Islet precursor cell (in vitro differentiated cells): ENCODE data around the gene CHPF.
A peak's percentile ranks its signal among the peaks of the same experiment; 100 is the strongest.

Experiments used
- DNase-seq: peaks from one replicate; pipeline ENCODE4 v3.0.0-alpha.2; 2018

The CHPF gene

DNA sequence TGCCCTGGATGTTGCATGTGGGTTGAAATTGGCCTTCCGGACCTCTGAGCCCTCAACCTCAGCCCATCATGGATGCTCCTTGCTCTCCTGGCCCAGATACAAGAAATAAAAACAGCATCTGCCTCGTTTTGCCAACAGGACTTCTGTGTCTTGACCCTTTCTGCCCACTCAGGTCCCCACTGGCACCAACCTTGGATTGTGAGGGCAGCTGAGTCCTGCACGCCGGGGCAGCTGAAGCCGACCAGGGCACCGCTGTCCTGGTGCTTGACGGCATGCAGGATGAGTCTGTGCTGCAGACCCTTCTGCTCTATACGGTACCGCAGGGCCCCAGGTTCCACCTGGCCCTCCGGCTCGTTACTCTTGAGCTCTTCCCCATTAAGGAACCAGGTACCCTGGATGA is 23.0 kb upstream of the CHPF start:
- no peak for DNase-seq

DNA sequence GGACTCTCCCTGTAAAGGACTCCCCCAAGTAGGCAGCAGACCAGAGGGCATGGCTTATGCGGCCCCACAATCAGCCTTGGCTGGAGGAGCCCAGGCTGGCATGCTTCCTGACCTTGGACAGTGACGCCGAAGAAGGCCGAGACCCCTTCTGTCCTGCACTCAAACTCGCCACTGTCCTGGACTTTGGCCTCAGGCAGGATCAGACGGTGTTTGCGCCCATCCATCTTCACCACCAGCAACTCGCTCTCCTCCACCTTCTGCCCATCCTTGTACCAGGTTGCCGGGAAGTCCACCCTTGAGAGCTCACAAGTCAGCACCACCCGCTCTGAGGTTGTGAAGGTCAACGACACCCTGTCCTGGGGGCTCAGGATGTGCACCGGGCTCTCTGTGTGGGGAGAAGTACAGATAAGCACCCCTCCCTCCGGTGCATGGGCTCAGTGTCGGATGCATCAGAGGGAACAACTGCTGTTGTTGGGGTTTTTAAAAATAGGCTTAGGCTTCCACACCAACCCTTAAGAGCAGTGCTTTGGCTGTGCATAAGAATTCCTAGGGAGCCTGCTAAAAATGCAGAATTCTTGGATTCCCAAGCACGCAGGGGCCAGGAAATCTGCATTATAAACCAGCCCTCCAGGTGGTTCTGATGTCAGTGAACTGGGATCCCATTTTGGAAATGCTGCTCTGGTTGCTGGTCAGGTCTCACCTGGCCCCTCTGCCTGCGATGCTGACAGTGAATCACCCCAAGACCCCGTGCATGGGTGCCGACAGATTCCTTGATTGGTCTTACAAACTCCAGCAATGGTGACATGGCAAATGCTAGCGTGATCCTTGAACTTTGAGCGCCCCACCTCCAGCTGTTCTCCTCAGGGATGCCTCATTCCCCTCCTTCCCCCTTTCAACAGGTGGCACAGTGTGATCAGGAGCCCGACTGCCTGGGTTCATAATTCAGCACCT is 21.8 kb upstream of the CHPF start:
- DNase-seq = peak; percentile 39

DNA sequence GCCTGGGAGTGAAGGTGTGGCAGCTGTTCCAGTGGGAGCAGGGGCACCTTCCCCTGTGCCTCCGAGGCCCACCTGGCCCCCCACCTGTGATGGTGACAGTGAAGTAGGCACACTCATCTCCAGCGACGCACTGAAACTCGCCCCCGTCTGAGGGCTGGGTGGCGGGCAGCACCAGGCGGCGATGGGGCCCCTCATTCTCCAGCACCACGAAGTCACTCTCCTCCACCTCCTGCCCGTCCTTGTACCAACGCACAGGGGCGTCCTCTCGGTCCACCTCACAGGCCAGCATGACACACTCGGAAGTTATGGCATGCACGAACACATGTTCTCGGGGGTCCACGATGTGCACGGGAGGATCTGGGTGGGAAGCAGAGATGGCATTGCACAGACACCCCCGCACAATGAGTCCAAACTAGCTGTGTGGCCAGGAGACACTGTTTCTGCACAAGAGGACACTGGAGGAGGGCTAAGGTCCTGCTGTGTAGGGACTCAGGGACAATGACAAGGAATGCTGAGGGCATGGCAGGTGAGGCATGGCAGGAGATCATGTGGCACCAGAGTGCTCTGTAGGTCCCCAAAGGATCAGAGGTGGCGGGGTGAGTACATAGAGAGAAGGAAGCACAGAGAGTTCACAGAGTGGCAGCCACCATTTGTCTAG is 19.8 kb upstream of the CHPF start:
- DNase-seq = no peak

DNA sequence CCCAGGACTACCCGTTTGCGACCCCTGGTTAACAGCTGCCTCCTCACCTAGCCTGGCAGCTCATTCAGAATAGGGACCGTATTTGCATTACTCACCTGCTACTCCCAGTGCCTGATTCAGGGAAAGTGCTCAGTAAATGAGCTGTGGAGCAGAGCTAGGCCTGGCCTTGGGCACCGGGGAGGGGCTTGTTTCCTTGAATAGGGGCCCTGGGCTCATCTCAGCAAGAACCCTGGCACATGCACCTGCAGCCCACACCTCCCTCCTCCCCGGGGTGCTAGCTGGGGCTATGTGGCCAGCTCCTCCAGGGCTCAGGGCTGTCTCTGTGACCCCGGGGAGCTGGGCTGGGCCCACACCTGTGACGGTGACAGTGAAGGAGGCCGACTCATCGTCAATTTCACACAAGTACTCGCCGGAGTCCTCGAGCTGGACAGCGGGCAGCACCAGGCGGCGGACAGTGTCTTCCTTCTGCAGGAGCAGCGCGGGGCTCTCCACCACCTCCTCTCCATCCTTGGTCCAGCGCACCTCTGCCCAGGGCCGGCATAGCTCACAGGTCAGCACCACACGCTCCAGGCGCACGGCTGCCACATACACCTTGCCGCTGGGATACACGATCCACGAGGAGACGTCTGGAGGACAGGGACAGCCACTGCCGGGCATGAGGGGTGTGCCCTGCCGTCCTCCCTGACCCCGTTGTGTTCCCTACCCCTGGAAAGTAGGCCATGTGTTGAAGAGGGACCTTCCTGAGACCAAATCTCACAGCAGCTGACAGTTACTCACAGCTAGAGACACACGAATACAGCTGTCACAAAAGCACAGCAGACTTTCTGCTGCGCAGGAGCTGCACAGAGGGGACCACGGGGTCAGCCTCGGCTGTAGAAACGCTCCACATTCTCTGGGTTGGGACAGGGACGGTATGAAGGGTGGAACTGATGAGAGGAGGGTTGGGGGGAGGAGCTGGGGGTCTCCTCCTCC is 18.7 kb upstream of the CHPF start:
- no peak for DNase-seq

DNA sequence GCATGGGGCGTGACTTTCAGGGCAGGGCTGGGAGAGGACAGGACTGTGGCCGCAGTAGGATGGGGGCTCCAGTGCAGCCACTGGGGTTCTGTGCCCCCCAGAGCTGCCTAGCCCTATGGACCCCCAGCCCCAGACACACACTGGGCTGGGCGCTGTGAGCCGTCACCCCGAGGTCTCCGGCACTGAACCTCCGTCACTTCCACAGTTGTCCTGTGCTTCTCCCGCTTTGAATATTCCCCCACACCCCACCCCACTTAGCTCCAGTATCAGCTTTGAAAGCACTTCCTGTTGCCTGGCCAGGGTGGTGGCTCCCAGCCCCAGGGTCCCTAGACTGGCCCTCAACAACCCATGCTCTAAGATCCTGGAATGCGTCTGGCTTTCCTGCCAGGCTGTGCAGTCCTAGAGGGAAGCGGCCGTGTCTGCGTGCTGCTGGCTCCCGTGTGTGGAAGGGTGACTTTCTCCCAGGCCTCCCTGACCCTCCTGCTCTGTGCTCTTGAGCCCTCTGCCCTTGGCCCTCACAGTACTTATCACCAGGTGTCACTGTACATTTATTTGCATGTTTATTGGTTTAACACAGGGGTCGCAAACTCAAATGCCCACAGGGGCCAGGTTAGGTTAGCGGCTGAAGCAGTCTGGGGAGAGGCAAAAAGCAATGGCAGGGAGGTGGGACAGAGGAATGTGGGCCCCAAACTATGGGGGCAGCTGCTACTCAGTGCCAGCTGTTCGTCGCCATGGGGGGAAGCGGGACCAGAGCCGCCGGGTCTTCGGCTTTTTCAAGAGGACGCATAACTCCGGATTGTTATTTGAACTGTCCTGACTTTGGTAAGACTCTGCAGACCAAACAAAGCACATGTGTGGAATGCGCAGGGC is 17.8 kb upstream of the CHPF start:
- peak; percentile 90 for DNase-seq

DNA sequence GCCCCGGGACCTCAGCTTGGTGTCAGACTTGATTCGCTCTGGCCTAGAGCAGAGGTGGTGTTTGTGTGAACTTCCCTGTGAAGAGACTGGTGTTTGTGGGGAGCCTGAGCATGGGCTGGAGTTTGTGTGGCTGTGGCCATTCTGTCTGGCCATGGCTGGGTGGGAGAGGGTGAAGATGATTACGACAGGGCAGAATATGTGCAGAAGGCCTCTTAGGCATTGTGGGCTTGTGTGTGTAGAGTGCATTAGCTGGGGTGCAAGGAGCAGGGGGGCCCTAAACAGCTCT is 17.2 kb upstream of the CHPF start:
- no peak for DNase-seq

DNA sequence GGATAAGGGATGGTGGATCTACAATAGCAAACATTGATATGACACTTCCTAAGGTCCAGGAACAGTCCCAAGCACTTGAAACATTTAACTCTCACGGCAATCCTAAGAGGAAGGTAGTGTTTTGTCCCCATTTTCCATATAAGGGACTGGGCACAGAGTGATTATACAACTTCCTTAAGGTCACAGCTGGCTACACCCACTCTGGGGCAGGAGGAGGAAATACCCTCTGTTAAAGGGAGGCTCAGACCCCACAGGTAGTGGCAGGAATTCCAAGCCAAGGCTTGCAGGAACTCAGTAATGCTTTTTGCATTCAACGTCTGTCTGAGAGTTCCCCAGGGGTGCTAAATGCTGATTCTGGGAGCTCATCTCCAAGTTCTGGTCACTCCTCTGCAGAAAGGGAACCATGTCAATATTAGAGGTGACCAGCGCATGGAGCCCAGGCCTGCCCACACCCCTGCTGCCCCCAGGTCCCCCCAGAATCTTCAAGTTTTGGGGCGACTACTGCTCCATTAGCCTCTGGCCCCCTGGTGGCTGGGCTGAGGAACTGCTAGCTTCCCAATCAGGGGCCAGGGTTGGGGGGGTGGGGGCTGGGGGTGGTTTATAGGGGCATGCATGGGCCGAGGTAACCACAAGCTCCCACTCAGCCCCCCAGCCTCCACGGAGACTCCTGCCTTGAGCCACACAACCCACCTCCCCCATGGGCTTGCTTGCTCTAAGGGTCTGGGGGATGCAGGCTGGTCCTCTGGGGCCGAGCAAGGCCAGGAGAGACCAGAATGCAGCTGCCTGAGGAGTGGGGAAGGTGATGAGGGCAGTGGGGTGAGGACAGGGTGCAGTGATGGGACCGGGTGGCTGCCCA is 16.7 kb upstream of the CHPF start:
- no peak for DNase-seq

DNA sequence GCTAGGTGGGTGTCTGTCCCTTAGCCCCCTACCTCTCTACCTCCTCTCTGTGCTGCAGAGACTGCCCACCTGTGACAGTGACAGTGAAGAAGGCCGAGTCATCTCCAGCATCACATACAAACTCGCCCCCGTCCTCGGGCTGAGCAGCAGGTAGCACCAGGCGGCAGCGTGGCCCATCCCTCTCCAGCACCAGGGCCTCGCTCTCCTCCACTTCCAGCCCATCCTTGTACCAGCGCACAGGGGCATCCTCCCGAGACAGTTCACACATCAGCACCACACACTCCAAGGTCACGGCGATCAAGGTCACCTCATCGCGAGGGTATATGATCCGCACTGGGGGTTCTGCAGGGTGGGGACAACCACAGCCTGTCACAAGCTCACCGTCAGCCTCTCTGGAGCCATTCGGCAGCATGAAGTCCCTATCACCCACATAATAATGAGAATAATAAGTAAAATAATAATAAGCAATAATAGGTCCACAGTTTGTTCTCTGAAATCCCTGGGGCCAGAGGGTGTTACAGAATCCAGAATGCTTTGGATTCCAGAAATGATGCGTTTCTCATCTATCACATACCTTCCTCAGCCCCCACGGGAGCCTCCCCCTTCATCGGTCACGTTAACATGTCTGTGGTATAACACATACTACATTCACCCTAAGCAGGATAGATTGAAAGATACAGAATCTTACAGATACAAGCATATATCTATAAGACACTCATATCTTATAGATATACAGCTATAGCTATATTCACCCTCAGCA is 15.7 kb upstream of the CHPF start:
- DNase-seq = no peak

DNA sequence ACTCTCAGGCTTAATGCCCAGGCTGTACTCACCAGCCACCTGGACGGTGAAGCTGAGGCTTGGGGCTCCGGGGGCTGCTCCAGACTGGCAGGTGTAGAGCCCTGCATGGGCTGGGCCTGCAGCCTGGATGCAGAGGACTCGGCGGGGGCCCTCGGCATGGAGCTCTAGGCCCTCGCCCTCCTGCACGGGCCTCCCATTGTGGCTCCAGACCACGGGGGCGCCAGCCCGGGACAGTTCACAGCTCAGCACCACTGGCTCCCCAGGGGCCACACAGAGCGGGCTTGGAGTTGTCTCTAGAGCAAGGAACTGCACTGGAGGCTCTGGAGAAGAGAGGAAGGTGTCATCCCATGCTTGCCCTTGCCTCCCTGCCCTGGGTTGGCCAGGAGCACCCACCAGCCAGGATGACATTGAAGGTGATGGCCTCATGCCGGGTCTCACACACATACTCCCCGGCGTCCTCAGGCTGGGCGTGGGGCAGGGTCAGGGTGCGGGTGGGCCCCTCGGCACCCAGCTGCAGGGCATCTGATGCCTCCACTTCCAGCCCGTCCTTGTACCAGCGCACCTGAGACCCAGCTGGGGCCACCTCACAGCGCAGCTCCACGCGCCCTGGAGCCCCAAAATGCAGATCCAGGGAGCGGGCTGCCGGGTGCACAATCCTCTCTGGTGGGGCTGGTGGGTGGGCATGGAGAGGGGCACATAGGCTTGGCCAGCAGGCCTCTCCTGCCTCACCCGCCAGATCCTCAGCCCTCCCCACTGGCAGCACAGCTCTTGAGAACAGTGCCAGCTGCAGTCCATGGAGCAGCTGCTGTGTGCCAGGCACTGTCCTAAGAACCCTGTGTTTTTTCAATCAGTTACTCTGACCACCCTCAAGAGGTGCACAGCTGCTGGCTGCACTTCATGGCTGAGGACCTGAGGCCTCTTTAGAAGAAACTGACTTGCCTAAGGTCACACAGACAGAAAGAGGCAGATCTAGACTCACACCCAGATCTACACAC is 14.5 kb upstream of the CHPF start:
- DNase-seq = no peak

DNA sequence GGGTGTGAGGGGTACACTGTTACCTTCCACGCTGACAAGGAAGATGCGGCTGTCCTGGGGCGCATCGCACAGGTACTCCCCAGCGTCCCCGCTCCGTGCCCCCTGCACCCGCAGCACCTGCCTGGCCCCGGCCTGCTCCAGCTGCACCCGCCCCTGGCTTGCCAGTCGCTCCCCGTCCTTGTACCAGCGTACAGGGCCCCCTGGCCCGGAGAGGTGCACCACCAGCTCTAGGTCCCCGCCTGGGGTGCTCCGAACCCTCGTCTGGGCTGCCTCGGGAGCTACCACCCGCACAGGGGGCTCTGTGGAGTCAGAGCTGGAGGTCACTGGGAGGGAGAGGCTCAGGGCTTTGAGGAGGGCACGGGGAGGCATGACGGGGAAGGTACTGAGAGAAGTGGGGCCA is 13.7 kb upstream of the CHPF start:
- DNase-seq = no peak

DNA sequence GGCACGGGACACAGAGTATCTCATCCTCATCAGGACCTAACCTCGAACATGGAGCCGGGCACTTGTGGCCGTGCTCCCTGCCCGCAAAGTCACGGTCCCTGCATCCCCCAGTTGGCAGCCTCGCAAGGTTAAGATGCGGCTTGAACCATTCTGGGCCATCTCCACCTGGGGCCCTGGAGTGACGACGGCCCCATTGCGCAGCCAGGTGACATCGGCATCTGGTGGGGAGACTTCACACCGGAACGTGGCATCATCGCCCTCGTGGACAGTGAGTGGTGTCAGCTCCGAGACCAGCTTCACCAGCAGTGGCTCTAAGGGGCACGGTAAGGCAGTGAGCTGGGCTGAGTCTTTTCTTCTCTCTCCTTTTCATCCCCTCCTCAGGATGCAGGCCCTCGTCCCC is 12.8 kb upstream of the CHPF start:
- DNase-seq = no peak

DNA sequence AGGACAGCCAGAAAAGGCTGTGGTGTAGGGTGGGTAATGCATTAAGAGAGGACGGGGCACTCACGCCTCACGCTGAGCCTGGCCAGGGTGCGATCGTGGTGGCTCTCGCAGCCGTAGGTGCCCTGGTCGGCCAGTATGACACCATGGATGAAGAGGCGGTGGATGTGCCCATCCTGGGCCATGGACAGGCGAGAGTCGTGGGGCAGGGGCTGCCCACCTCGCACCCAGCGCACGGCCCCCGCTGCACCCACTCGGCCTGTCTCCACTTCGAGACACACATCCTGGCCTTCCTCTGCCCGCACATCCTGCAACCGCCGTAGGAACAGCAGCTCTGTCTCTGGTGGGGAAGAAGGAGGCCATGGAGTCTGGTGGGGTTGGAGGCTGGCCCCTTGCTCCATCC is 12.3 kb upstream of the CHPF start:
- no peak for DNase-seq

DNA sequence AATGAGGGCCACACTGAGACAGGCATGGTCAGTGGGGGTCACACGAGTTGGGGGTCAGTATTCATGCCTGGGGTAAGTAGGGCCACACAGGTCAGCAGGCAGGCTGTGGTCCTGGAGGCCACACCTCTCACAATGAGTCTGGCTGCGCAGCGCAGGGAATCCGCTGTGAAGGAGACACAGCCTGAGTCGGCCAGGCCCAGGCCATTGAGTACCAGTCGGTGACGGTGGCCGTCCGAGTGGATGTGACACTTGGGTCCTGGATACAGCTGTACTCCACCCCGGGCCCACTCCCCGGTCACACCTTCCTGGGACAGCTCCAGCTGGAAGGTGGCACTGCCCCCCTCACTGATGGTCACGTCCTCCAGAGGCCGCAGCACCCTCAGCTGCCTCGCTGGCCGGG is 10.7 kb upstream of the CHPF start:
- DNase-seq = no peak

DNA sequence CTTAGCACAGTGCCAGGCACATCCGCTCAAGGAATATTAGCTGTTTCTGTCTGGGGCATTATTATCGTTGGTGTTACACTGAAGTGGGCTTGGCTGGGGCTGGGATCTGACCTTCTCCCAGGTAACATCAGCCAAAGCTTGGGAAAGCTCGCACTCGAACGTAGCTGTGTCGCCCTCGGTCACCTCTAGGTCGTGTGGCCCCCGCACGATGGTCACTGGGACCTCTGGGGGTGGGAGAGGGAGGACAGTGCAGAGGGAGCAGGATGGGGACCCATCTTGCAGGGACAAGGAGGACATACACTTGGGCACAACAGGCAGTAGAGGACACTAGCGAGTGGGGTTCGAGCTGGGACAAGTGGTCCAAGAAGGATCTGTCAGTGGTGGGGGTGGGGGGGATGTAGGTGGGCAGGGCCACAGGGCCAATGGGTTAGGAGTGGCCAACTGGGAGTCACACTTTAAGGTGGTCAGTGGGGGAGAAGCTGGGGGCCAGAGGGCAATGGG is 9.9 kb upstream of the CHPF start:
- DNase-seq = no peak

DNA sequence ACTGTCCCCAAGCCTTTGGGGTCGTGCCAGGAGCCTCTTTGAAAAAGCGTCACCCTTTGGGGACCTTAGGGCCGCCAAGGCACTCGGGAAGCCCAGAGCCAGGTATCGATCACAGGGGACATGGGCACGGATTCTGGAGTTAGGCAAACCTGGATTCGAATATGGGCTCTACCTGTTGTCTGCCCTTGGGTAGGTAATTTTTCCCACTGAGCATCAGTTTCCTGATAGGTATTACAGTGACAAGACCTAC is 9.5 kb upstream of the CHPF start:
- DNase-seq = no peak

DNA sequence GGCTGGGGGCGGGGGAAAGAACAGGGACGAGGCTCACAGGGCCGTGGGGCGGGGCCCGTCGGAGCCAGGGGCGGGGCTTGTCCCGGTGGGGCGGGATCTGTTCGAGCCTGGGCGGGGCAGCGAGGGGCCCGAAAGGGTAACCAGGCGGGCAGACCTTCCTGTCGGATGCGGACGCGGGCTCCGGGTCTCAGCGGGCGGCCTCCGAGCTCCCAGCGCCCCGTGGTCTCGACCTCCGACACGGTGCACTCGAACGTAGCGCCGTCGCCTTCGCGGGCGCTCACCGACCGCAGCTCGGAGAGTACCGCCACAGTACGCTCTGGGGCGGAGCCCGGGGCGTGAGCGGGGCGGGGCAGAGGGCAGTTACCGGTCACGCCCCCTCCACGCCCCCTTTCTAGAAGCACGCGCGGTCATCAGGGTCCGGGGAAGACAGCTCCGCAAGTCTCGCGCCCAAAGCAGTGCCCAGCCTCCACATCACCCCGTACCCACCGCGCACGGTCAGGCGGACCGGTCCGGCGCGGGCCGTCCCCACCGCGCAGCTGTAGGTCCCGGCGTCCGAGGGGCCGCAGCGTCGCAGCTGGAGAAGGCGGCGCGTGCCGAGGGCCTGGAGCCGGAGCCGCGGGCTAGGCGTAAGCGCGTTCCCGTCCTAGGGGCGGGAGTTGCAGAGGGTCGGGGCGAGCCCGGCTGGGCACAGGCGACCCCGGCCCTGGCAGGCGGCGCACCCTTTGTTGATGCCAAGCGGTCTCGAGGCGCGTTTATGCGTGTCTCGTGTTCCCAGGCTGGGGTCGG is 9.0 kb upstream of the CHPF start:
- DNase-seq = peak; percentile 95

DNA sequence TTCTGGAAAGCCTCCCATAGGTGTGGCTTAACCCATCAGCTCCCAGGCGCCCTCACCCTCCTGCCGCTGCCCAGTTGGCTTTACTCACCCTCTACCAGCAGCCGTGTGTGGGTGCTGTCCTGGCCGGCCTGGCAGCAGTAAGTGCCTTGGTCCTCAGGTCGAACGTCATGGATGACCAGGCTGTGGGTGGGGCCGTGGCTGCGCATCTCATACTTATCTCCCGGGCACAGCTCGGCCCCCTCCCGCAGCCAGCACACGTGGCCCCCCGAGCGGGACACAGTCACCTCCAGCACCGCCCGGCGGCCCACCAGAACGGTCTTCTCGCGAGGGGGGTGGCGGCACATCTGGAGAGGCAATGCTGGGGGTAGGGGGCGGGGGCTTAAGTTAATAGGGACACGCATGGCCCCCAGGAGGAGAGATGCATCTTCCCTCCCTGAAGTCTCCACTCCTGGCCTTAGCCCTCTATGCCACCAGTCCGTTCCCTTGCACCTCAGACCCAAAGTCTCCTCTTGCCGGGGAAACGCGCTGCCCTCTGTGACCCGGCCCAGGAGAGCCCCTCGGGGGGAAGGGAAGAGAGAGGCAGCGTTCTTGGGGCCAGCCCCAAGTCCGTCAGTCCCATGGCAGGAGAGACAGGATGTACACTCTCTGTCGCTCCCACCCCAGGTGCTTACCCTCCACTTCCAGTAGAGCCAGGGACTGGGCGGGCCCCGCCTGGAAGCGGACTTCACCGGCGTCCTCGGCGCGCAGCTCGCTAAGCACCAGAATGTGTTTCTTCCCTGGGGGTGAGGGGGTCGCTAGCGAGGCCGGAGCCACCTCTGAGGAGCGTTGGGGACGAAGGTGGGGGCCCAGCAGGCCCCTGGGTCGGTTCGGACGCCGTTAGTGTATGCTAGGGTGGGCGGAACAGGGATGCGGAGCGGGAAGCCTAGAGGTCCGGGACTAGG is 8.1 kb upstream of the CHPF start:
- DNase-seq = peak; percentile 74
